SW480 (cell line): Measurements from ENCODE around the gene BAIAP2L2.
"Not testable (repeated sequence)": the region's sequence is repeated elsewhere in the genome, so short reads cannot be mapped to it uniquely, and the experiment has no call there.

Experiments
- DNase-seq: peaks from one replicate; pipeline ENCODE4 v3.0.0-alpha.2; 2016; ENCODE audit warnings: low spot score

The BAIAP2L2 gene

GRCh38 chr22:38110008-38110862 is at the start of gene BAIAP2L2:
BAIAP2L2 (minus strand) TSS chr22:38110684; CDS start chr22:38110525, 159 bp downstream.
- peak; percentile 84 for DNase-seq

GRCh38 chr22:38155703-38156102 is 45.2 kb upstream of the BAIAP2L2 start:
- DNase-seq, result no peak

- DNase-seq, result not testable (repeated sequence)
Observed at GRCh38 chr22:38154563-38154915, 44.1 kb upstream of the BAIAP2L2 start.

- no peak for DNase-seq
Observed at GRCh38 chr22:38153821-38154562, 43.5 kb upstream of the BAIAP2L2 start.

GRCh38 chr22:38151126-38151500 is 40.6 kb upstream of the BAIAP2L2 start:
- no peak for DNase-seq

- DNase-seq, result peak; percentile 61
Observed at GRCh38 chr22:38148245-38148644, 37.8 kb upstream of the BAIAP2L2 start.

GRCh38 chr22:38146166-38146565 is 35.7 kb upstream of the BAIAP2L2 start:
- DNase-seq, result not testable (repeated sequence)

- peak; percentile 46 for DNase-seq
Observed at GRCh38 chr22:38144025-38144405, 33.5 kb upstream of the BAIAP2L2 start.

- DNase-seq, result no peak
Observed at GRCh38 chr22:38142606-38143005, 32.1 kb upstream of the BAIAP2L2 start.

- DNase-seq, result no peak
Observed at GRCh38 chr22:38141217-38141973, 30.9 kb upstream of the BAIAP2L2 start.

GRCh38 chr22:38139901-38140300 is 29.4 kb upstream of the BAIAP2L2 start:
- no peak for DNase-seq

GRCh38 chr22:38138961-38139360 is 28.5 kb upstream of the BAIAP2L2 start:
- DNase-seq, result no peak

- DNase-seq, result no peak
Observed at GRCh38 chr22:38137876-38138687, 27.6 kb upstream of the BAIAP2L2 start.

- no peak for DNase-seq
Observed at GRCh38 chr22:38136607-38137006, 26.1 kb upstream of the BAIAP2L2 start.

- peak; percentile 36 for DNase-seq
Observed at GRCh38 chr22:38135133-38135706, 24.7 kb upstream of the BAIAP2L2 start.

- DNase-seq, result no peak
Observed at GRCh38 chr22:38133331-38133730, 22.8 kb upstream of the BAIAP2L2 start.

GRCh38 chr22:38132794-38133193 is 22.3 kb upstream of the BAIAP2L2 start:
- DNase-seq, result no peak

GRCh38 chr22:38132136-38132535 is 21.7 kb upstream of the BAIAP2L2 start:
- DNase-seq, result no peak

- no peak for DNase-seq
Observed at GRCh38 chr22:38131399-38131798, 20.9 kb upstream of the BAIAP2L2 start.

GRCh38 chr22:38129856-38130255 is 19.4 kb upstream of the BAIAP2L2 start:
- no peak for DNase-seq

- no peak for DNase-seq
Observed at GRCh38 chr22:38129021-38129420, 18.5 kb upstream of the BAIAP2L2 start.
